ENCODE data around the gene BRD2. TPM values are rescaled to one million over a fixed set of nuclear protein-coding genes. Genes with fewer than 3 reads are reported as not detected.
A peak's percentile ranks its signal among the peaks of the same experiment; 100 is the strongest.

BRD2 gene
- total RNA-seq, 1 experiment from 2014 or later: 171 TPM

- H3K4me3 ChIP-seq (ENCODE audit: low read length): peak overlapping the region; percentile 98
- H3K9ac ChIP-seq (ENCODE audit: low read length): peak overlapping the region; percentile 82
- H3K27ac ChIP-seq (ENCODE audit: low read length): no peak overlapping the region
- BruUV-seq (replicated peaks): no TSS peak
- no peak for TF ChIP-seq EZH2 (IDR thresholded peaks at IDR 0.05; ENCODE audit: low read length, unreplicated experiment)
- no peak for TF ChIP-seq EZH2phosphoT487 (IDR thresholded peaks at IDR 0.05; ENCODE audit: borderline replicate concordance, low read length)
- TF ChIP-seq CTCF (conservative IDR thresholded peaks at IDR 0.05; ENCODE audit: low read depth, low read length): no peak
- POLR2A ChIA-PET (ENCODE audit: unreplicated experiment): interaction anchor here (0.6 to 0.9 kb wide), 3 partner anchors 14 to 1426 kb away, joined by 3 to 5 read pairs (median 3); partner anchors contain the start of gene NFKBIL1
- no peaks in the 10 kb centered on the region for H3K27me3 ChIP-seq (ENCODE audit: low read length)
- intact Hi-C loops (cut with micrococcal nuclease): loop anchor here (5.0 kb wide), 1 partner anchor 777 kb away; no protein-coding TSS in a partner anchor
- H3F3A ChIP-seq (ENCODE audit: low read length, unreplicated experiment): peaks cover 10% of the 10 kb centered on the region
- H3K4me2 ChIP-seq (ENCODE audit: low read length): peak overlapping the region; percentile 94
- peaks cover 87% of the 10 kb centered on the region for H3K79me2 ChIP-seq (ENCODE audit: low read length)
- CTCF ChIA-PET: interaction anchor here (1.9 kb wide), 1 partner anchor 11 kb away, joined by 11 read pairs; no protein-coding TSS in a partner anchor
- no peaks in the 10 kb centered on the region for H3K9me2 ChIP-seq (replicated peaks; ENCODE audit: low read length)
- peaks cover 37% of the 10 kb centered on the region for H3K4me1 ChIP-seq (ENCODE audit: insufficient read depth, low read length)
- peaks cover 69% of the 10 kb centered on the region for H4K20me1 ChIP-seq (ENCODE audit: low read length)
- H3K9me3 ChIP-seq (ENCODE audit: low read length): no peaks in the 10 kb centered on the region
- ATAC-seq (no peak), DNase-seq (peak; percentile 28)
- H2AFZ ChIP-seq (ENCODE audit: low read length): no peak overlapping the region
- peaks cover 68% of the 10 kb centered on the region for H3K36me3 ChIP-seq (ENCODE audit: low read depth, low read length)
Observed at GRCh38 chr6:32974016-32974333, 5.6 kb downstream of the BRD2 start.

- peak overlapping the region; percentile 98 for H3K4me3 ChIP-seq (ENCODE audit: low read length)
- H3K4me1 ChIP-seq (ENCODE audit: insufficient read depth, low read length): peaks cover 30% of the 10 kb centered on the region
- no peak overlapping the region for H2AFZ ChIP-seq (ENCODE audit: low read length)
- H3K9me2 ChIP-seq (replicated peaks; ENCODE audit: low read length): no peaks in the 10 kb centered on the region
- H3K4me2 ChIP-seq (ENCODE audit: low read length): peak overlapping the region; percentile 94
- ChIA-PET CTCF (interaction anchor here (0.6 to 1.9 kb wide), 2 partner anchors 10 to 40 kb away, joined by 3 to 11 read pairs; no protein-coding TSS in a partner anchor), POLR2A (ENCODE audit: unreplicated experiment) (interaction anchor here (0.6 to 0.9 kb wide), 2 partner anchors 13 to 41 kb away, joined by 3 to 5 read pairs; no protein-coding TSS in a partner anchor)
- intact Hi-C loops (cut with micrococcal nuclease): loop anchor here (5.0 kb wide), 1 partner anchor 777 kb away; no protein-coding TSS in a partner anchor
- no peaks in the 10 kb centered on the region for H3K27me3 ChIP-seq (ENCODE audit: low read length)
- peak overlapping the region; percentile 82 for H3K9ac ChIP-seq (ENCODE audit: low read length)
- DNase-seq: no peak
- no peak overlapping the region for H3K27ac ChIP-seq (ENCODE audit: low read length)
- ATAC-seq: no peak
- peaks cover 75% of the 10 kb centered on the region for H3K36me3 ChIP-seq (ENCODE audit: low read depth, low read length)
- TF ChIP-seq EZH2phosphoT487 (IDR thresholded peaks at IDR 0.05; ENCODE audit: borderline replicate concordance, low read length): no peak
- H3K9me3 ChIP-seq (ENCODE audit: low read length): no peaks in the 10 kb centered on the region
- H3F3A ChIP-seq (ENCODE audit: low read length, unreplicated experiment): peaks cover 10% of the 10 kb centered on the region
- peaks cover 76% of the 10 kb centered on the region for H4K20me1 ChIP-seq (ENCODE audit: low read length)
- peaks cover 88% of the 10 kb centered on the region for H3K79me2 ChIP-seq (ENCODE audit: low read length)
- BruUV-seq (replicated peaks): no TSS peak
Observed at GRCh38 chr6:32974541-32975308, 6.3 kb downstream of the BRD2 start.

GRCh38 chr6:32975886-32976285 is 7.5 kb downstream of the BRD2 start:
- Histone ChIP-seq H3K4me2 (ENCODE audit: low read length) (peak overlapping the region; percentile 94), H3F3A (ENCODE audit: low read length, unreplicated experiment) (peaks cover 22% of the 10 kb centered on the region), H3K9me3 (ENCODE audit: low read length) (no peaks in the 10 kb centered on the region), H3K9ac (ENCODE audit: low read length) (no peak overlapping the region), H3K4me1 (ENCODE audit: insufficient read depth, low read length) (peaks cover 24% of the 10 kb centered on the region), H3K9me2 (replicated peaks; ENCODE audit: low read length) (no peaks in the 10 kb centered on the region), H4K20me1 (ENCODE audit: low read length) (peaks cover 88% of the 10 kb centered on the region), H3K4me3 (ENCODE audit: low read length) (peak overlapping the region; percentile 98), H3K79me2 (ENCODE audit: low read length) (peaks cover 89% of the 10 kb centered on the region), H3K27me3 (ENCODE audit: low read length) (no peaks in the 10 kb centered on the region), H2AFZ (ENCODE audit: low read length) (no peak overlapping the region), H3K36me3 (ENCODE audit: low read depth, low read length) (peaks cover 86% of the 10 kb centered on the region), H3K27ac (ENCODE audit: low read length) (no peak overlapping the region)
- BruUV-seq (replicated peaks): no TSS peak
- DNase-seq (no peak), ATAC-seq (no peak)
- CTCF ChIA-PET: interaction anchor here (0.6 kb wide), 1 partner anchor 1960 kb away, joined by 10 read pairs; no protein-coding TSS in a partner anchor
- TF ChIP-seq EZH2 (IDR thresholded peaks at IDR 0.05; ENCODE audit: low read length, unreplicated experiment) (no peak), EZH2phosphoT487 (IDR thresholded peaks at IDR 0.05; ENCODE audit: borderline replicate concordance, low read length) (no peak), CTCF (conservative IDR thresholded peaks at IDR 0.05; ENCODE audit: low read depth, low read length) (no peak)
- POLR2A ChIA-PET (ENCODE audit: unreplicated experiment): no interaction called here
- intact Hi-C loops (cut with micrococcal nuclease): no loop called here
